Subcutaneous adipose tissue (tissue), 4 donors: ENCODE measurements around the gene LIX1L. TPM values are rescaled to one million over a fixed set of nuclear protein-coding genes. Genes with fewer than 3 reads are reported as not detected.

ENCODE experiments used
- total RNA-seq, 4 donors: library from RNA; depleted of rRNA; stranded (reverse); fragments of >200 nt; gene quantifications; one replicate each; pipeline ENCODE4 v1.1.0, GENCODE V29; 2016
- TF ChIP-seq, protein P1 (sequence below): fragments of 450-650 bp; IDR thresholded peaks from one replicate; pipeline ENCODE4 v1.5.1; 2016; ENCODE audit warnings: low read depth, mild to moderate bottlenecking, control low read depth, antibody characterized with exemption, moderate library complexity

The LIX1L gene
- total RNA-seq, 4 donors from 2014 or later = 21.4 to 26.4 (median 22.5) TPM

DNA sequence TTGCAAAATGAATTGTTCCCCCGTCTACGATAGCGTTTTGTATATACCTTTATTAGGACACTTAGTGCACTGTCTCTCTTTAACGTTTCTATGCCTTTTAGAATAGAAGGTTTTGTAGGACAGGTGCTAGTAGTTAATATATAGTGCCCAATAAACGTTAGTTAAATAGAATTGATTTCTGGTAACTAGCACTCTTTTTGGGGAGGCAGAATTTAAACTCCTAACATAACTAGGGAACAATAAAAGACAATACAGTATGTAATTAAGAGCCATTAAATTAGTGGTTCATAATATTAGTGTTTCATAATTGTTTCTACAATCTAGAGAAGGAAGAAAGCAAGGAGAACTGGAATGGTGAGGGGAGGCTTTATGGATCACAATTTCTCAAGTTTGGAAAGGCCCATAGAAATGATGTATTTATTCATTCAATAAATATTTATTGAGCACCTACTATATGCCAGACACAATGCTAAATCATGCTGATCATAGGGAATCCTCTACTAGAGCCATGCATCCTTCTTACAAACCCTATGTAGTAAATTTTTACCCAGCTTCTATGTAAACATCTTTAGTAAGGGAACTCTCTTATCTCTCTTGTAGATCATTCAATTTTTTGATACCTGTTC lies 7.4 kb upstream of the LIX1L start:
- TF ChIP-seq, protein P1, sequence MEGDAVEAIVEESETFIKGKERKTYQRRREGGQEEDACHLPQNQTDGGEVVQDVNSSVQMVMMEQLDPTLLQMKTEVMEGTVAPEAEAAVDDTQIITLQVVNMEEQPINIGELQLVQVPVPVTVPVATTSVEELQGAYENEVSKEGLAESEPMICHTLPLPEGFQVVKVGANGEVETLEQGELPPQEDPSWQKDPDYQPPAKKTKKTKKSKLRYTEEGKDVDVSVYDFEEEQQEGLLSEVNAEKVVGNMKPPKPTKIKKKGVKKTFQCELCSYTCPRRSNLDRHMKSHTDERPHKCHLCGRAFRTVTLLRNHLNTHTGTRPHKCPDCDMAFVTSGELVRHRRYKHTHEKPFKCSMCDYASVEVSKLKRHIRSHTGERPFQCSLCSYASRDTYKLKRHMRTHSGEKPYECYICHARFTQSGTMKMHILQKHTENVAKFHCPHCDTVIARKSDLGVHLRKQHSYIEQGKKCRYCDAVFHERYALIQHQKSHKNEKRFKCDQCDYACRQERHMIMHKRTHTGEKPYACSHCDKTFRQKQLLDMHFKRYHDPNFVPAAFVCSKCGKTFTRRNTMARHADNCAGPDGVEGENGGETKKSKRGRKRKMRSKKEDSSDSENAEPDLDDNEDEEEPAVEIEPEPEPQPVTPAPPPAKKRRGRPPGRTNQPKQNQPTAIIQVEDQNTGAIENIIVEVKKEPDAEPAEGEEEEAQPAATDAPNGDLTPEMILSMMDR = no peak

DNA sequence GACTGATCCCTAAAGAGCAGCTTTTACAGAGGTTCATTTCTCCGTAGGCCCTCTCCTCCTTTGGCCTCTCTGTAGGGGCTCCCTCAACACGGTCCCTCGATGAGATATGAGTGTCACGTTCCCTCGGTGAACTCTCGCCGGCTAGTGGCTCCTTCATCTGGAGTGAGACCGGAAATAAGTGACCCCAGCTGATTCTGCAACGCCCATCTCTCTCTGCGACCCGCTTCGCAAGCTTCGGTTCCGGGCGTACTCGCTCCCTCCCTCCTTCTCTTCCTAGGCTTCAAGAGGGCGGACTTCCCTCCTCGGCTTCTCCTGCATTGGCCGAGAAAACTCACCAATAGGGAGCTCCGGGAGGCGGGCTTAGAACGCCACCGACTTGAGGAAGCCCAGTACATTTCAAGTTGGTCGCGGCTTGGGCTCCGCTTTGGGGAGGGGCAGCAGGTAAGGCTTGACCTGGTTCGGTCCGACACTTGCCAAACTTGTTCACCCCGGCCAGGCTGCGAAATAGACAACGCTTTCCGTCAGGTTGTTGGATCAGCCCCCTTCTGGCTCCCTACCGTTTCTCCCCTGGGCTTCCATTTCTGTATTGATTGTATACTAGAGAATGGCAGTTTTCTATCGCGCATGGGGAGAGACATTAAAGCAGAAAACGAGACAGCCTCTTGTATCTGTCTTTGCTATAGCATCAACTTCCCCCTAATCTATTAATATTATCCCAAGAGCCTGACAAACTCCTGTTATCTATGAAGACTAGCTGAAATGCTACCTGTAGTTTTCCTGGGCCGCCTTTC lies 6.7 kb upstream of the LIX1L start, which contains the start of the genes ANKRD34A and POLR3GL:
Gene ANKRD34A, minus strand, starts transcription at position 248 of the 791 bp plus-strand sequence. CDS start 2,816 bp downstream, outside the sequence.
Gene POLR3GL, plus strand, starts transcription at position 363 of the 791 bp plus-strand sequence. CDS start 10,176 bp downstream, outside the sequence.
- TF ChIP-seq, protein P1 = no peak

DNA sequence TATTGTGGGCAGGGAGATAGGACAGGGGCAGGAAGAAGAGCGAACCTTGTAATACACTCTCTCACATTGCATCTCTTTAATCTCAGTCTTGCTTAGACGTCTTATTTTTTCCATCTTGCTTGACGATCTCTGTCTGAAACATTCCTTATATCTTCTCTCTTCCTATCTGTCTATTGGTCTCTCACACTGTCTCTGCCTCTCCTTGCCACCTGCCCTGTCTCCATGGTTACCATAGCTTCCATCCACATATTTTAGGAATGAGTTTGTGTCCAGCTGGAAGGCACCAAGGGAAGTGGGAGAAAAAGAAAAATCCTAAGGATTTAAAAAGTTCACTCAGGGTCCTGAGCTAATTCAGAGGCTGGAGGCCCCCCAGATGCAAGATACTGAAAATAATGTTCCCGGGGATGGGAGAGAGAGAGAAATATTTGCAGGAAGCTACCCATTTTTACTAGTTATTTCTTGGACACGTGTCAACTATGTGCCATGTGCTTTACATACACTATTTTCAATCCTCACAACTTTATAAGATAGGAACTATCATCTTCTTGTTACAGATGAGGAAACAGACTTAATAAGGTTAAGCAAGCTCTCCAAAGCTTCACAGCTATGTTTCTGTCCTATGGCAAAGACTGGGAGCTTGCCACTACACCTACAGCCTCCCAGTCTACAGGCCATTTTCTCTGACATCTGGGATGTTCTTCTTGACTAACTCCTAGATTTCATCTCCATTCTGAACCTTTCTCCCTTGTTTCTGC lies 5.6 kb upstream of the LIX1L start:
- TF ChIP-seq, protein P1 = no peak

DNA sequence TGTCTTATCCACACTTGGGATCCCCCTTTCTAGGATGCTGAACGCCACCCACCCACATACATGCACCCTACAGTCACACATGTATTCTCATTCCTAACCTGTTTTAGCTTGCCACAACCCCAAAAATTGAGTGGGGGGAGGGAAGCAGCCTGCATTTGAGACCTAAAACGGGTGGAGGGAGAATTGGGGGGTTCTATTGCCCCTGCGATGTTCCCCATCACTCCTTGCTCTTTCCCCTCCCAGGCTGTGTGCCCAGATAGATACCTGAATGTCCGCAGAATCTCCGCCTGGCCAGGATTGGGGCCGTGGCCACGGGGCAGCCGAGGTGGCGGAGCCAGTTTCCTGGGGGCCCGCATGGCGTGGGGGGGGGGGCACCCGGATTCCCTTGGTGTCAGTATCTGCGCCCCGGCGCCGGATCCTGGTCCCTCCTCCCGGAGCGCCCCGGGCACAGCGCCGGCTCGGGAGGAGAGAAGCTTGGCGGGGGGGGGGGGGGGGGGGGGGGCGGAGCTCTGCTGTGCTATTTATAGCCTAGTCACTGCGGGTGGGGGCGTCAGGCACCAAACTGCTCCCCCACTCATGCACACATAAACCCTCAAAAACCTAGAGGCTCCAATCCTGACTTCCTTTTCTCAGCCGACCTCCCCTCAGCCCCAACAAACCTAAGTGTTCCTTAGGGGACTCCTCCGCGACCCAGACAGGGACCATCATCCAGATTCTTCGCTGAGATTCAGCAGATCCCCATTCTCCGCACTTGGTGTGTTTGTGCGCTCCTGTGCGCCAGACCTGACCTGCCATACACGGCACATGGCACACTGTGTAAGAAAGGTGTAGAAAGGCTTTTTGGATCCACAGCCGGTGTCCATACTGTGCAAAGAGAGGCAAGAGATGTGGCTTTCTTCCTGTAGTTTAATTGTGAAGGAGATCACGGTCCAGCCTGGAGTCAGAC lies 4.6 kb upstream of the LIX1L start:
- TF ChIP-seq, protein P1 = no peak

DNA sequence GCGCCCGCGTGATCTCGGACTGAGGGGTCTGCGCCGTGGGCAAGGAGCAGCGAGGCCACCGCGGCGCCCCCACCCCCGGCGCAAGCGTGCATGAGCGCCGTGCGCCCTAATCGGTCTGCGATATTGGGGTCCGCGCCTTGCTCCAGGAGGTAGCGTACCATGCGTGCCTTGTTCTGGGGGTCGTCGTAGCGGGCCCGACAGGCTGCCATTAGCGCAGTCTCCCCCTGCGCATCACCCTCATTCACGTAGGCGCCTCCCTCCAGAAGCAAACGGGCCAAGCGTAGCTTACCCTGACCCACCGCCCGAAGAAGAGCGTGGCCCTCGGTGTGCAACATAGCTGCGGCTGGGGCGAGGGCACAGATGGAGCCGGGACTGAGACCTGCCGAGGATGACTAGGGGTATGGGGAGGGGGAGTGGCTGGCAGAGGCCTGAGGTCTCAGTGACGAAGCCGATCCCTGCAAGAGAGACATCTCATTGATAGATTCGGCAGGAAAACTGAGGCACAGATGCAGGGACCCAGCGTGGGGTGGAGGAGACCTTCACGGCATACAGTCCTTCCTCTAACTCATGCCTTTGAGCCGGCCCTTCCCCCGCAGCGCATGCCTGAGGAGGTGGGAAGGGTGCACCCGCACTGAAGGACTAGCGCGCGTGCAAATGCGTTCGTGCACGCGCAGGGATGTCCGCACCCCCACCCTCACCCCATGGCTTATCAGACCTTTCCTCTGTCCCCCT lies 3.8 kb upstream of the LIX1L start:
- TF ChIP-seq, protein P1 = no peak

DNA sequence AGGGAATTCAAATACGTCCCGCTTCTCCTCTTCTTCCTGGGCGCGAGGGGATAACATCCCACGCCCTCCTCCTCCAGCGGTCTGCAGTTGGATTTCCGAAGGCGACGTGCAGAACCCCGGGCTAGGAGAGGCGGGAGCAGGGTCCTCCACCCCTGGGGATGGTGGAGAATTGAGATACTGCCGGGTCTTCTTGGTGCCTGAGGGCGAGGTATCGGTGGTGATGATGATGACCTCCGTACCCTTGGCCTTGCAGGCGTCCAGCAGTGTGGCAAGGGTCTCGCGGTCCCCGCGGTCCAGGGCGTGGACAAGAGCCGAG lies 3.2 kb upstream of the LIX1L start:
- TF ChIP-seq, protein P1 = no peak
